H9 (cell line): Measurements from ENCODE around the gene PRSS56. TPM values are rescaled to one million over a fixed set of nuclear protein-coding genes. Genes with fewer than 3 reads are reported as not detected.
A peak's percentile ranks its signal among the peaks of the same experiment; 100 is the strongest.

Experiments used
- DNase-seq: peaks from one replicate; pipeline ENCODE4 v3.0.0-alpha.2; 2017
- H2AFZ ChIP-seq: one replicate; pipeline ENCODE4 v1.6.1; 2013; ENCODE audit warnings: mild to moderate bottlenecking, low read length, control low read depth, moderate library complexity
- H2AK5ac ChIP-seq: 2 replicates; pipeline ENCODE4 v1.6.1; 2013; ENCODE audit warnings: low read length, control low read depth, mixed read lengths; ENCODE audit not compliant: insufficient read length
- H2BK120ac ChIP-seq: one replicate; pipeline ENCODE4 v1.6.1; 2013; ENCODE audit warnings: low read depth, mild to moderate bottlenecking, low read length, control low read depth, inconsistent platforms; ENCODE audit not compliant: poor library complexity, severe bottlenecking
- H2BK12ac ChIP-seq: 2 replicates; pipeline ENCODE4 v1.6.1; 2013; ENCODE audit warnings: low read length, control low read depth, mixed read lengths, low read depth; ENCODE audit not compliant: insufficient read length
- H2BK15ac ChIP-seq: 2 replicates; pipeline ENCODE4 v1.6.1; 2013; ENCODE audit warnings: low read depth, low read length, control low read depth
- H2BK20ac ChIP-seq: one replicate; pipeline ENCODE4 v1.6.1; 2013; ENCODE audit warnings: low read depth, mild to moderate bottlenecking, low read length, control low read depth, inconsistent platforms; ENCODE audit not compliant: poor library complexity, severe bottlenecking
- H2BK5ac ChIP-seq: 2 replicates; pipeline ENCODE4 v1.6.1; 2013; ENCODE audit warnings: low read length, control low read depth, mixed read lengths; ENCODE audit not compliant: insufficient read length
- H3K14ac ChIP-seq: 2 replicates; pipeline ENCODE4 v1.6.1; 2013; ENCODE audit warnings: low read length, control low read depth; ENCODE audit not compliant: insufficient read depth
- H3K18ac ChIP-seq: 2 replicates; pipeline ENCODE4 v1.6.1; 2013; ENCODE audit warnings: low read depth, mild to moderate bottlenecking, mixed read lengths, low read length, control low read depth; ENCODE audit not compliant: insufficient read length
- H3K23ac ChIP-seq: 2 replicates; pipeline ENCODE4 v1.6.1; 2013; ENCODE audit warnings: low read length, control low read depth, mixed read lengths, low read depth; ENCODE audit not compliant: insufficient read length
- H3K23me2 ChIP-seq: 2 replicates; pipeline ENCODE4 v1.6.1; 2013; ENCODE audit warnings: low read depth, mild to moderate bottlenecking, mixed read lengths, low read length, control low read depth; ENCODE audit not compliant: insufficient read length, poor library complexity, severe bottlenecking
- H3K27ac ChIP-seq: 2 replicates; pipeline ENCODE4 v1.5.1; 2013; ENCODE audit warnings: low read length, control low read depth, mixed read lengths, low read depth; ENCODE audit not compliant: insufficient read length
- H3K27me3 ChIP-seq: 2 replicates; pipeline ENCODE4 v1.6.1; 2013; ENCODE audit warnings: low read length, control low read depth, inconsistent platforms; ENCODE audit not compliant: insufficient read depth
- H3K4ac ChIP-seq: 2 replicates; pipeline ENCODE4 v1.6.1; 2013; ENCODE audit warnings: low read depth, mild to moderate bottlenecking, control low read depth, inconsistent platforms, low read length, moderate library complexity
- H3K4me1 ChIP-seq: 2 replicates; pipeline ENCODE4 v1.6.1; 2013; ENCODE audit warnings: low read length, control low read depth, inconsistent platforms; ENCODE audit not compliant: insufficient read depth
- H3K4me2 ChIP-seq: 2 replicates; pipeline ENCODE4 v1.6.1; 2013; ENCODE audit warnings: low read length, control low read depth, mixed read lengths; ENCODE audit not compliant: insufficient read length, insufficient read depth
- H3K56ac ChIP-seq: 2 replicates; pipeline ENCODE4 v1.6.1; 2013; ENCODE audit warnings: low read depth, mild to moderate bottlenecking, mixed read lengths, low read length, control low read depth; ENCODE audit not compliant: insufficient read length
- H3K79me1 ChIP-seq: 2 replicates; pipeline ENCODE4 v1.6.1; 2013; ENCODE audit warnings: low read depth, mild to moderate bottlenecking, moderate library complexity, low read length, control low read depth, inconsistent platforms; ENCODE audit not compliant: insufficient read depth, poor library complexity, severe bottlenecking
- H3K79me2 ChIP-seq: 2 replicates; pipeline ENCODE4 v1.6.1; 2013; ENCODE audit warnings: low read length, control low read depth, inconsistent platforms; ENCODE audit not compliant: insufficient read depth
- H3K9ac ChIP-seq: 2 replicates; pipeline ENCODE4 v1.6.1; 2013; ENCODE audit warnings: low read length, control low read depth, mixed read lengths; ENCODE audit not compliant: insufficient read length; ENCODE audit errors: extremely low read depth
- H3K9me3 ChIP-seq: one replicate; pipeline ENCODE4 v1.6.1; 2013; ENCODE audit warnings: low read depth, low read length, inconsistent platforms; ENCODE audit not compliant: control insufficient read depth
- H3T11ph ChIP-seq: one replicate; pipeline ENCODE4 v1.6.1; 2013; ENCODE audit warnings: mild to moderate bottlenecking, low read length, control low read depth, inconsistent platforms
- H4K20me1 ChIP-seq: one replicate; pipeline ENCODE4 v1.6.1; 2013; ENCODE audit not compliant: control insufficient read depth, insufficient read length, insufficient read depth
- H4K5ac ChIP-seq: 2 replicates; pipeline ENCODE4 v1.6.1; 2013; ENCODE audit warnings: low read depth, mild to moderate bottlenecking, mixed read lengths, low read length, control low read depth; ENCODE audit not compliant: insufficient read length
- H4K8ac ChIP-seq: replicated peaks from 2 replicates; pipeline ENCODE4 v1.6.1; 2013; ENCODE audit warnings: low read length, control low read depth, mixed read lengths, low read depth; ENCODE audit not compliant: insufficient read length
- H4K91ac ChIP-seq: 2 replicates; pipeline ENCODE4 v1.6.1; 2013; ENCODE audit warnings: low read depth, mild to moderate bottlenecking, moderate library complexity, mixed read lengths, low read length, control low read depth; ENCODE audit not compliant: insufficient read length
- H3K27ac Mint-ChIP-seq, 3 experiments: 2 replicates in 2 of 3; 3 replicates in 1 of 3; pipeline ENCODE4 v1.8.0; 2020 to 2021; ENCODE audit warnings: mixed read lengths in 3 of 3, mild to moderate bottlenecking in 1 of 3, moderate library complexity in 1 of 3
- H3K27me3 Mint-ChIP-seq: 2 replicates; pipeline ENCODE4 v1.8.0; 2021; ENCODE audit warnings: low read depth, mild to moderate bottlenecking, moderate library complexity, mixed read lengths
- H3K36me3 Mint-ChIP-seq, 3 experiments: 2 replicates in 2 of 3; 3 replicates in 1 of 3; pipeline ENCODE4 v1.8.0; 2020 to 2021; ENCODE audit warnings: low read depth in 3 of 3, mixed read lengths in 3 of 3; ENCODE audit not compliant: insufficient read depth in 1 of 3
- H3K4me1 Mint-ChIP-seq, 2 experiments: 2 replicates each; pipeline ENCODE4 v1.8.0; 2020; ENCODE audit warnings: mixed read lengths in 2 of 2
- H3K4me3 Mint-ChIP-seq, 2 experiments: 2 replicates in 1 of 2; 3 replicates in 1 of 2; pipeline ENCODE4 v1.8.0; 2020 to 2021; ENCODE audit warnings: mild to moderate bottlenecking in 2 of 2, mixed read lengths in 2 of 2, moderate library complexity in 1 of 2
- H3K9me3 Mint-ChIP-seq, 2 experiments: 2 replicates in 1 of 2; 3 replicates in 1 of 2; pipeline ENCODE4 v1.8.0; 2020; ENCODE audit warnings: mild to moderate bottlenecking in 2 of 2, mixed read lengths in 2 of 2, moderate library complexity in 1 of 2
- CTCF ChIP-seq: fragments of 200-600 bp; sonication (generic); conservative IDR thresholded peaks from 3 replicates; pipeline ENCODE4 v1.8.0; 2021; ENCODE audit warnings: antibody characterized with exemption, mild to moderate bottlenecking
- WGBS: extraction: QIAGEN DNeasy Blood & Tissue Kit; methylation state at CpG from one replicate; pipeline ENCODE4 v1.1.7; 2013; ENCODE audit warnings: missing lambda C conversion rate, low lambda C conversion rate, mixed read lengths; ENCODE audit not compliant: insufficient read length; ENCODE audit errors: extremely low coverage; 5-methylcytosine and 5-hydroxymethylcytosine counted together
- total RNA-seq: library from RNA; stranded (reverse); gene quantifications from 2 replicates; pipeline ENCODE4 v1.2.1, GENCODE V29; 2021

PRSS56 gene
- total RNA-seq, 1 experiment from 2014 or later, result not detected

GRCh38 chr2:232541195-232541960 lies 21.2 kb downstream of the PRSS56 start:
- no peak overlapping the region for H4K91ac ChIP-seq
- Mint-ChIP-seq H3K36me3 (peaks cover 3 to 6% (median 5%) of the 10 kb centered on the region in 3 experiments; a peak in 6 of 7 replicates), H3K27ac (peak overlapping the region in 1 of 3 experiments; percentile 83; a peak in 2 of 7 replicates), H3K4me1 (peaks cover 18 to 22% of the 10 kb centered on the region in 2 experiments), H3K27me3 (peaks cover 5% of the 10 kb centered on the region), H3K4me3 (no peak overlapping the region), H3K9me3 (peaks cover 4 to 6% of the 10 kb centered on the region in 2 experiments; a peak in 4 of 5 replicates)
- no peak overlapping the region for H2BK5ac ChIP-seq
- H3K18ac ChIP-seq, result no peak overlapping the region
- H3K27ac ChIP-seq, result no peak overlapping the region
- H2AK5ac ChIP-seq, result no peak overlapping the region
- H3K14ac ChIP-seq, result no peak overlapping the region
- H3T11ph ChIP-seq, result no peak overlapping the region
- no peak overlapping the region for H2BK20ac ChIP-seq
- no peak overlapping the region for H2AFZ ChIP-seq
- H2BK12ac ChIP-seq, result no peak overlapping the region
- peaks cover 4% of the 10 kb centered on the region; the same call in 1 of the 2 replicates for H3K4me1 ChIP-seq
- no peak overlapping the region for H2BK15ac ChIP-seq
- no peak overlapping the region for H2BK120ac ChIP-seq
- H3K56ac ChIP-seq, result no peak overlapping the region
- H3K4ac ChIP-seq, result no peak overlapping the region
- no peak overlapping the region for H3K4me2 ChIP-seq
- DNase-seq, result no peak
- H3K9ac ChIP-seq, result no peak overlapping the region
- no peak overlapping the region for H4K8ac ChIP-seq
- no CpG with 5 or more reads among the region's 19 CpGs for WGBS
- H3K27me3 ChIP-seq, result no peaks in the 10 kb centered on the region; the same call in 1 of the 2 replicates
- H3K23me2 ChIP-seq, result no peaks in the 10 kb centered on the region
- H4K20me1 ChIP-seq, result no peaks in the 10 kb centered on the region
- H3K9me3 ChIP-seq, result no peaks in the 10 kb centered on the region
- no peak for TF ChIP-seq CTCF
- no peaks in the 10 kb centered on the region for H3K79me1 ChIP-seq
- H3K79me2 ChIP-seq, result no peaks in the 10 kb centered on the region
- H4K5ac ChIP-seq, result no peak overlapping the region
- no peak overlapping the region for H3K23ac ChIP-seq
